Measurements from ENCODE around the gene IL36RN.

Gene IL36RN

DNA sequence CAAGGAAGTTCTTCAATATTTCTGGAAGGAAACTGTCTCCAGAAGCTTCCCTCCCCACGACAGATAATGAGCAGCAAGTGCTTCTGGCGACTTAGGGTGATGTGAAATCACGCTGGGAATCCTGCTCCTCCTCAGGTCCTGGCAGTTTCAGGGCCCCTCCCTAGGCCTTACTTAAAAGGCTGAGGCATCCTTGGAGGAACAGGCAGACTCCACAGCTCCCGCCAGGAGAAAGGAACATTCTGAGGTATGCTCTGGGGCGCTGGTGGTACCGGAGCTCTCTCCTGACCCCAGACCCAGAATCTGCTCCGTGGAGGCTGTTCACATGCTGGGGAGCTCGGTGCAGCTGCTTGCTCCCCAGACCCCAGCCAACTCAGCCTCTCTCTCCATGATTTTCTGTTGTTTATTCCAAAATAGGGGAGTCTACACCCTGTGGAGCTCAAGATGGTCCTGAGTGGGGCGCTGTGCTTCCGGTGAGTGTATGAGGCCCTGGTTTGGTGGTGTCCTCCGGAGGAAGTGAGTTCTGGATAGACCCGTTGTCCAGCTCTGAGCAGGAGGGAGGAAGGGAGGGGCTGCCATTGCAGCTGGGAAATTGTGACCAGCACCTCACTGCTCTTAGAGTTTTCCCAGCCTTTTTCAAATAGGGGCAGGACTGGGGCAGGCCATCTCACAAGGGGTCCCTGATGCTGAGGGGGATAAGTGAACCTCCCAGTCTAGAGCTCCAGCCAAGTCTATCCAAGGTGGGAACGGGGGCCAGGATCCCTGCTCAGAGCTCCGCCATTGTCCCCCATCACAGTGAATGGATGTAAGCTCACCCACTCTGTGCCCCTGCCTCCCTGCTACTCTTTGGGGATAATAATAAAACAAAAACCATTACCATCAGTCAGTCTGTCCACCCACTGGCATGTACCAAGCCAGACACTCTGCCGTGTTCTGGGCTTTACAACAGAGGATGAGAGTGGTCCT lies at the start of gene IL36RN:
Gene IL36RN, plus strand, starts transcription at position 201 of the 963 bp plus-strand sequence. Its CDS starts 241 bp downstream, at position 442.
- FAIRE-seq: no peak

DNA sequence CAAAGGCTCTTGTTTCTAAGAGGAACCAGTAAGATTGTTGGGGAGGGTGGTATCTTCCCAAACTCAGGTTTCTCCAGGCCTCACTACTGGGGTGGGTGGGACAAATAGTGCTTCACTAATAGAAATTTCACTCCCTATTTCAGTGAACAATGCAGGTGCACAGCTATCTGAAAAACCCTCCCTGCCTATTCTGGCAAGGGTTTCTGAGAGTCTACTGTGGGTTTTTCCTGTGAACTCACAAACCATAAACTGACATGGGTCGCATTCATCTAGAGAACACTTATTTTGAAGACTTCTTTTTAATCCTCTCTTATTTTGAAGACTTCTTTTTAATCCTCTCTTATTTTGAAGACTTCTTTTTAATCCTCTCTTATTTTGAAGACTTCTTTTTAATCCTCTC lies 49.4 kb upstream of the IL36RN start:
- no peak for FAIRE-seq

DNA sequence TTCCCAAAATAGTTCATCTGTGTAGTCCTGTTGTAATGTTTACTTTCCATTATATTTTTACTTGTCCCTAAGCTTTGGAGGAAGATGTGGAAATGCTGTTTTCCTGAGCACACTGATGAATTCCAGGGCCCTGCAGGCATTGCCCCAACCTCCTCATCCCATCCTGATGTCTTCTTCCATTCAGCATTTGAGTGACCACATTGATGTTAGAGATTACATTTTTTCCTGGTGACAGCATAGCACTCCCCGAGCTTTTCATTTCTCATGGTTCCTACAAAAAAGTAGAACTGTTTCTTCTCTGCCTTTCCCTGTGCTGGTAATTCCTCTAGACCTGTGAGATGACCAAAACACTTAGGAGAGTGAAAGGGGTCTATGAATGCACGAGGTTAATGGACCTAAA lies 48.9 kb upstream of the IL36RN start:
- FAIRE-seq: no peak

DNA sequence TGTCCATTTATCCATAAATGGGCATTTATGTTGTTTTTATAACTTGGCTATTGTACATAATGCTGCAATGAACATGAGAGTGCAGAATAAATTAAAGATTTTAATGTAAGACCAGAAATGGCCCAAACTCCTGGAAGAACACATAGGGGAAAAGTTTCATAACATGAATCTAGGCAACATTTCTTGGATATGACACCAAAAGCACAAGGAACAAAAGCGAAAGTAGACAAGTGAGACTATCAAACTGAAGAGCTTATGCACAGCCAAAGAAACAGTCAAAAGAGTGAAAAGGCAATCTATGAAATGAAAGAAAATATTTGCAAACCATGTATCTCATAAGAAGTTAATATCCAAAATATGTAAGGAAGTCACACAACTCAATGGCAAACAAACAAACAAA lies 47.9 kb upstream of the IL36RN start:
- FAIRE-seq: no peak

DNA sequence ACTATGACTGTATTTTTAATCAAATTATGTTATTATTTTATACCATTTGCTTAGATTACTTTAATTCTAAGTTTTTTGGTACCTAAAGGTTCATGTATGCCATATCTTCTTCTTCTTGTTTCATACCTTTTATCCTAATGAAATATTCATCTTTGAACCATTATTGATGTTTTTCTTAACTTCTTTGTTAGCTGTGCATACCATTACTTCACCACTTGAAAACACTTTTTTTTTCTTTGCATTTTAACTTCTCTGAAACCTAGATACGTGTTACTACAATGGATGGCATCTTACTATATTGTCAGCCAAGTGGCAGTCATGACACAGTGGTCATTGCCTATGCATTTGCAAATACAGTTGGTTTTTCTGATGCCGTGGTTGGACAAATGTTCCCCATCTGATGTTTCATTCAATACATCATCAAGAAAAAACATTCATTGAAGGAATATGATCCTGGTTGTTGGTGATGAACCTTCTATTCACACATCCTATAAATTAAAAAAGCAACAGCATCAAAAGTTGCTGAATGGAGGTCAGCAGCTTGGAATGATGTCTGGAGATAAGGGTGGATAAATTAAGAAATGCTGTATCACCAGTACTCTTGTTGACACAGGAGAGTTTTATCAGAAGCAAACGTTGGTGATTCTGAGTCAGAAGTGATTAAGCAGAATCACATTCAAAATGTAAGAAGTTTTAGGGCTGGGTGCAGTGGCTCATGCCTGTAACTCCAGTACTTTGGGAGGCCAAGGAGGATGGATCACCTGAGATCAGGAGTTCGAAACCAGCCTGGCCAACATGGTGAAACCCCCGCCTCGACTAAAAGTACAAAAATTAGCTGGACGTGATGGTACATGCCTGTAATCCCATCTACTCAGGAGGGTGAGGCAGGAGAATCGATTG lies 46.3 kb upstream of the IL36RN start:
- no peak for FAIRE-seq

DNA sequence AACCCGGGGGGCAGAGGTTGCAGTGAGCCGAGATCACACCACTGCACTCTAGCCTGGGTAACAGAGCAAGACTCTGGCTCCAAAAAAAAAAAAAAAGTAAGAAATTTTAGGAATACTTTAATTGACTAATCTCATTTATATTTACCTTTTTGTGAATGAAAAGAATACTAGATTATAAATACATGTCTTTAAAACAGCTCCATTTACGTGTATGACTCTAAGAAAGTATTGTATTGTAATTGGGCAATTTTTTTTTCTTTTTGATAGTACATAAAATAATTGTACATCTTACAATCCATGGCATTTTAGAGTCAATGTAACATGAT lies 45.7 kb upstream of the IL36RN start:
- FAIRE-seq: no peak

DNA sequence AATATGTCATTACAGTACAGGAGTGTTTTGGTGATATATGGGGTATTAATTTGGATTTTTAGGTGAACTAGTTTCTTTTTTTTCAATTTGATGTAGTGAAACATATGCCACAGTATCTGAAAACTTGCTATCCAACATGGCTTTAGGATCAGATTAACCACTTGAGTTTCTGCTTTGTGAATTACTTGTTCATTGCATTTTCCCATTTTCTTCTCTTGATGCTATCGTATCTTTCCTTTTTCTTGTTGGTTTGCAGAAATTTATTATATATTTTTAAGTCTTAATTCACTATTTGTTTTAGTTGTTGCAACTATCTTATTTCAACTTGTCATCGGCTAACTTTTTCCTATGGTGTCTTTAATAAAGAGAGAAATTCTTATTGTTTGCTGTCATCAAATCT lies 44.9 kb upstream of the IL36RN start:
- no peak for FAIRE-seq

DNA sequence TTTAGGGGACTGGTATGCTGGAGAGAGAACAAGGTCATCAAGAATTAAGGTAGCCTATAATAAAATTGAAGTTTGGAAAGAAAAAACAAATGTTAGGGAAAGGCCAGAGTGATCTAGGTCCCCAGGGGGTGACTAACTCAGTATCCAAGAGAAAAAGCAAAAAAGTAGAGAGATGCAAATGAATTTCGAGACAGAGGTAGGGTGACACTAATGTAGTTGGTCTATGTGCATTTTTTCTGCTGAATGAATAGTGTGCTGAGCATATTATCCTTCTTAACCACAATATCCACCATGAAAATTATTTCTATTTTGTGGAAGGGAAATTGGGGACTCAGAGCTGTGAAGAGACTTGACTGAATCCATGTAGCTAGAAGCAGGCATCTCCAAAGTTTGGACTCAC lies 44.0 kb upstream of the IL36RN start:
- no peak for FAIRE-seq

DNA sequence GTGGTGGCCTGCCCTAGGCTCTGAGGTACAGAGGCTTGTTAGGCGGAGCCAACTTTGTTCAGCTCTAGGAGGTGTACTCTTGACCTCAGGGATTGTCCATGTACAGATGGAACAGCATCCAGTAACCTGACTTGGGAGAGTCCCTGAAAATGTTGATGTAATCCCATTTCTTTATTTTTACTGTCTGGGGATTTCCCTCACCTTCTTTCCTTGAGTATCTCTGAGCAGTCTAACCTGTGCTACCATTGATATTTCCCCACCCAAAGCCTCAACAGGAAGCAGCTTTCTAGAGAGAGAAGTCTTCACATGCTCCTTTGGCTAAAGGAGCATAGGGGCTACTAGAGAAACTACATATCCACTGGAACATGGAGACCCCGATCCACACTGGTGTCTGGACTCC lies 43.3 kb upstream of the IL36RN start:
- FAIRE-seq: no peak

DNA sequence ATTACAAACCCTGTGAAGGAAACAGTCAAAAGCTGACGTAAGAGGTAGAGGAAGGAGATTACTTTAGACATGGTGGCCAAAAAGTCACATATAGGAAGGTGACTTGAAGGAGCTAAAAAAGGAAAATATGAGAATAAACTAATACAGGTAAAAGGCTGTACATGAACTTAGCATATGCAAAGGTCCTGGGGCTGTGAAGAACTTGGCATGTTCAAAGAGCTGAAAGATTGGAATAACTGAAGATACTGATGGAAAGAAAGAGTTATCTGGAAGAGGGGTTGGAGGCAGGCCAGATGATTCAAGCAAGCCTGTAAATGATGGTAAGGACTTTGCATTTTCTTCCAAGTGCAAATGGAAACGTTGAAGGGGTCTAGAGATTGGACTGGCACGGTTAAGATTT lies 40.5 kb upstream of the IL36RN start:
- no peak for FAIRE-seq

DNA sequence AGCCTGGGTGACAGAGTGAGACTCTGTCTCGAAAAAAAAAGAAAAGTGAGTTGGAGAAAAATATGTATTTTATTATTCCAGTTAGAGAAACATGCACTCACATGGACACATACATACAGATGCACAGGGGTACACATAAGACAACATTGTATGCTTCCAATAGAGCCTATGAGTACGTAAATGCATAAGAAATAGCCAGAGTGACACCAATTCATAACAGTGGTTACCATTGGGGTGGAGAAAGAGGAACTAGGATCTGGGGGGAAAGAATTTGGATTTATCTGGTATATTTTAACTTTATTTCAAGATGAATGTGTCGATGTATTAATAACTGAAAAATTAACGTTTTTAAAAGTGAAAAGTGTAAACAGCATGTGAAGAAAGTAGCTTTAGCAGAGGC lies 37.7 kb upstream of the IL36RN start:
- FAIRE-seq: no peak

DNA sequence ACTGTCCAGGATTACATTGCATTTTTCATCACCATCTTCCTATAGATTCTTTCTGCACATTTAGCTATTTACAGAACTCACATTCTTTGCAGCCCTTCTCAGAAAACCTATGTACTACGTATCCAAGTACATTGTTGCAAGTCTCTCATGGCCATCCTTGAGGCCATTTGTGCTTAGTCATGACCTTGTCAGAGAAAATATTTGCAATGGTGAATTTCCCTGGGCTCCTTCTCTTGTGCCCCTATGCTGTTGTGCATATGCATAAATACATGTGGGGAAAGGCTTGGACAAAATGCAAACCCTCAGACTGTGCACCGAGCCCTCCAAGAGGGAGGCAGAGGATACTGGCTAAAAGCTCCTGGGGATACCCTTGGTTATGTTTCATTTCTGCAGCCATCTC lies 34.2 kb upstream of the IL36RN start:
- FAIRE-seq: no peak

DNA sequence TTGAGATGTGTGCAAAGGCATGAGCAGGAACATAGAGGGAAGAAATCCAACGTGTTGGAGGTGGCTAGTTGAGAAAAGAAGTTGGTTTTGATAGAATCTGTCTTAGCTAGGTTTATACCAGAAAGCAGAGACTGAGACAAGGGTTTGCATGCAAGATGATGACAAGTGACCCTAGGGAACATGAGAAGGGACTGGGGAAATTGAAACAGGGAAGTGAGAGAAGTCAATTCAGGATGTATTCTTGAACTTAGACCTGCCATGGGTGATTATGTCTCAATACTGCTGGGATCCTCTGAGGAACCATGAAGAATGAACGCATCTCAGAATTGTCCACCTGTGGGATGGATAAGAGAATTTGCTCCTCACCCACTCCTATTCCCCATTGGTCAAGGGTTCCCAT lies 33.3 kb upstream of the IL36RN start:
- no peak for FAIRE-seq

DNA sequence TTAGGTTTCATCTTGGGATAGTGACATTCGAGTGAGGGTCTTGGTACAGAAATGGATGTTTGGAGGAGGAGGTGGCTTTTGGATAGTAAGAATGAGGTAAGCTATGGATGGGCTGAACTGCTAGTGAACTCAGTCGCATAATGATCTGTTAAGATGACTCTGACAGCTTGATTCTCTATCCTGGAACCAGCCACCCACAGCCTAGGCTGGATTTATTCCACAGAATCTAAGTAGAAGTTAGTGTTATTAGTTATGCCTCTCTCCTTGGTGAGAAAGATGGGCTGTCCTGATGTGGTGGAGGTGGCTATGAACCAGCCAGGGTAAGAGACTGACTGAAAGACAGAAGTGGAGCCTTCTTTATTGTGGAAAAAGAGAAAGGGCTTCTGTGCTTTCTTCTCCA lies 31.3 kb upstream of the IL36RN start:
- FAIRE-seq: no peak

DNA sequence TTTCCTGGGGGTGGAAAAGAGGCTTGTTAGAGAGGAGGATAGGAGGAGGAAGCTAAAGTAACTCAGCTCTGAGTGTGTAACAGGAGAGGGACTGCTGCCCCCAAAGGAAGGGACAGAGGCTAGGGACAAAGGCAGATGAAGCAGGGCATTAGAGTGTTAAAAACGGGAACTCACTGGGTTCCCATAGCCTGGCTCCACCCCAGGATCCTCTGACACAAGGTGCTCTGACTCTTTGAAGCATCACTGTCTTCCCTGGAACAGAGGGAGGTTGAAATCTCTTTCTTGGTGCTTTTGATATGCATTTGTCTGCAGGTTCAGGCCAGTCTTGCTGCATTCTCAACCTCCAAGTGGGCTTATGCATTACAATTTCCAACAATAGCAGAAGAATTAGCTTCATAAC lies 30.9 kb upstream of the IL36RN start:
- no peak for FAIRE-seq

DNA sequence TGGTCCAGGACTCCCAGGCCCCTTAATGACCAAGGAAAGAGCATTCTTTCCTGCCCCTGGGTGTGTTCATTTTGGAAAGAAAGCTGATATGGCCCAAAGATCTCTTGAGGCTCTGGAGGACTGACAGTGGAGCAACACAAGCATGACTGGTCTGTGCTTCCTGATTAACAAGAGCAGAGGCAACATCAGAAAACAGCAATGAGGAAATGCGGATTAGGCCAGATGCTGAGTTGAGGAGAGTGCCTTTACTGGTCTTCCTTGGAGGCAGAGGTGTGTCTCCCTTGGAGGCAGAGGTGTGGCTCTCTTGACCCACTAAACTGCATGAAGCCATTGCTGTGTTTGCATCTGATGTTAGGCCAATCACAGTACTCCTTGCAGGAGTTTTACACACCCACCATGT lies 26.3 kb upstream of the IL36RN start:
- FAIRE-seq: no peak

DNA sequence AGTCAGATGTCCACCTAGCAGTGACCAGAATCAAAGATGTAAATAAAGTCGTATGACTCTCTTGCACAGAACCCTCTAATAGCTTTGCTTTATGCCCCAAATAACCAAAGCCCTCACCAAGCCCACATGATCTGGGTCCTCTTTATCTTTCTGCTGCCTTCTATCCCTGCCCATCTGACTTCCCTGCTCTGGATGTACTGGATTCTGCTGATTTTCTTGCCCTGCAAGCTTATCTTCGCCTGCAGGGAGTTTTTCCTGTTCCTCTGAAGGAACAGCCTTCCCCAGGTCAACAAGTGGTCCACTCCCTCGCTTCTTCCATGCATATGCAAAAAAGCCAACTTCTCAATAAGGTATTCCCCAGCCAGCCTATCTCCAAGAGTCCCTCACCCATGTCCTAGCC lies 25.0 kb upstream of the IL36RN start:
- no peak for FAIRE-seq

DNA sequence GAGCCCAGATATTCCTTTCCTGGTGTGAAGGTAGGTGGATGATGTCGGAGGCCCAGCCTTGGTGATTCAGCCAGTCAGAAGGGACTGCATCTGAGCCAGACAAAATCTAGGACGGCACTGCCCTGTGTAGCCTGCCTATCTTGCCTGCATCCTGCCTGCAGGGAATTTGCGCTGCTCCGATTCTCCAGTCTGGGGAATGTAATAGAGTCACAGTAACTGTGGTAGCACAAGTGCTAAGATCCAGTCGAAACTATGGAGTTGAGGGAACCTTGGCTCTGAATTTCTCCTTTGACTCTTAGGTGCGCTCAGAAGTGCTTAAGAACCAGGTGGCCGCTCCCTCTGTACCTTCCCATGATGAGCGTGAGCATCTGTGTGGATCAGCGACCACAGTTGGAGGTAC lies 22.2 kb upstream of the IL36RN start:
- FAIRE-seq: no peak

DNA sequence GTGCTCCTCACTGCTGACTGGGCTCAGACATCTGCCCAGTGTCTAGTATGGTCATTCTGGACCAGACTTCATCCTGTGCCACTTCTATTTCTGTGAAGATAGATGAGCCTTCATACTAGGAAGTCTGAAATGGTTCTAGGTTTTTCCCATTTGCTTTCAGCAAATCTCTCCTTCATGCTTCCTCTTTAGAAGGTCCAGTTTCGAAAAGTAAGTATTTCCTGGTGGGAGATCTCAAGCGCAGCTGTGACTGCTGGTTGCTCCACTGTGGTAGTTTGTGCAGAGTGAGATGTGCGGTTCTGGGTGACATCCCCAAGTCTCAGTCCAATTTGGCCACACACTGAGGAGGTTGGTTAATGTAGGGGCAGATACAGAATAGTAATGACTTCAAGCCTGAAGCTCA lies 20.7 kb upstream of the IL36RN start:
- FAIRE-seq: no peak

DNA sequence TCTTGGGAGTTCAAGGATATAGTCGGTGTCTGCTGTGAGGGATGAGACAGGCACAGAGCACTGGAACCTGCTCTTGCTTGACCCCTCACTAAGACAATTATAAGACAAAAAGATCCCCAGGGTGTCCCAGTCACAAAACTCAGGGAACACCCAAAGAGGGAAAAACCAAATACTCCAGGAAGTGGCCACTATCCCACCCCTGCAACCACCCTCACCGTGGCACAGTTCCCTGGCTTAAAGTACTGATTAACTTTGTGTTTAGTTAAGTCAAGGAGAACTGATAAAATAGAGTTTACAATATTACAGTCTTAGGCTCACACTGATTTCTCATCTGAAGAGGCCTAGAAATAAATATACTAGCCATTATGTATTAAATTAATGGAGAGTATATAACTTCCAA lies 19.8 kb upstream of the IL36RN start:
- no peak for FAIRE-seq

DNA sequence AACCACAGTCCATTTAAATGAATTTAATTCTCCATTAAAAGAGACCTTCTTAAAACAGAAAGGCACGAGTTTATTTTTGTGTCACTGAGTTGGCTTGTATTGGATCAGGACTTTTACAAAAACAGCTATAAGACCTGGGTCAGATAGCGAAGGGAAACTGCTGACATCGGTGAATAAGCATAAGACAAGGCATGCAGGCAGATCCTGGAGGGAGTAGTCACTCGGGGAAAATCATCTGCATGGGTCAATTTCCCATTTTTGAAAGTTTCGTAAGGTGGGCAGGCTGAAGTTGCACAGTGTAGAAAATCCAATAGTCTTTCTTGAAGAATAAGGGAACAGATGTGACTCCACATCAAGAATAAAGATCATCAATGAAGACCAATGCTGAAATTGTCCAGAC lies 19.3 kb upstream of the IL36RN start:
- FAIRE-seq: no peak

DNA sequence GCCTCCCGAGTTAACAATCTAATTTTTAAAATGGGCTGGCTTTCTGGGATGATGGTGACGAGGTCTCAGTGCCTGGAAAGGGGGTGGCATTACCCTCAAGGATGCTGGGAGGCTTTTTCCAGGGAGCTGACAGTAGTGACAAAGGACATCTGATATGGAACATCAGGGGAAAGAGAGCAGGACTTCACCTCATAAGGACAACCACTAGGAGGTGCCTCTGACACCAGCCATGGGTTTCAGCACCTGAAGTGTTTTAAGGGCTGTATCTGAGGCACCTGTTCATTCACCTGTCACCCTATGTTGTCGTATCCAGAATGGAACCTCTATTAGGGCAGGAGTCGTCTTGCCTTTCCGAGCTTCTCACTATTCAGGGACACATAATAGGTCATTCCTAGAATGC lies 17.1 kb upstream of the IL36RN start:
- FAIRE-seq: no peak

DNA sequence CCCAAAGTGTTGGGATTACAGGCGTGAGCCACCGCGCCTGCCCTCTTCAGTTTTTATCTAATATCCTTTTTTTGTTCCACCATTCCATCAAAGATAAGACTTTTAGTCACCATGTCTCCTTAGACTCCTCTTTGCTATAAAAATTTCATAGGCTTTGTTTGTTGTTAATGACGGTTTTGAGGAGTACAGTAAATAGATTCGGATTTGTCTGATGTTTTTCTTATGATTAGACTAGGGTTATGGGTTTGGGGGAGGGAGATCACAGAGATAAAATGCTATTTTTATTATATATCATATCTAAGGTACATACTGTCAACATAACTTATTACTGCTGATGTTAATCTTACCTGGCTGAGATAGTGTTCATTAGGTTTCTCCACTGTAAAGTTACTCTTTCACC lies 12.5 kb upstream of the IL36RN start:
- FAIRE-seq: no peak

Data from colon (tissue), 2 donors.